GM23248 (cell line): Measurements from ENCODE around the gene ZNF584.

ENCODE experiments used
- EZH2 ChIP-seq: fragments of 200-600 bp; sonication (generic); IDR thresholded peaks from 2 replicates; pipeline ENCODE4 v1.6.1; 2018; ENCODE audit warnings: antibody characterized with exemption, mild to moderate bottlenecking; ENCODE audit not compliant: insufficient read depth, poor library complexity, severe bottlenecking
- EZH2phosphoT487 ChIP-seq: fragments of 200-600 bp; sonication (generic); IDR thresholded peaks from 2 replicates; pipeline ENCODE4 v1.6.1; 2018; ENCODE audit warnings: antibody characterized with exemption, moderate library complexity, mild to moderate bottlenecking, low read depth; ENCODE audit not compliant: insufficient read depth

GRCh38 chr19:58456111-58456510 is 47.7 kb downstream of the ZNF584 start:
- no peak for TF ChIP-seq EZH2
- TF ChIP-seq EZH2phosphoT487: no peak
